GM21381 (cell line): ENCODE data around the gene DENND1A.

Source experiments
- ATAC-seq: cut with Tn5 transposase; IDR thresholded peaks from one replicate; pipeline ENCODE4 v1.9.1; 2021; ENCODE audit warnings: mild to moderate bottlenecking, moderate library complexity; ENCODE audit not compliant: unreplicated experiment

Gene DENND1A

DNA sequence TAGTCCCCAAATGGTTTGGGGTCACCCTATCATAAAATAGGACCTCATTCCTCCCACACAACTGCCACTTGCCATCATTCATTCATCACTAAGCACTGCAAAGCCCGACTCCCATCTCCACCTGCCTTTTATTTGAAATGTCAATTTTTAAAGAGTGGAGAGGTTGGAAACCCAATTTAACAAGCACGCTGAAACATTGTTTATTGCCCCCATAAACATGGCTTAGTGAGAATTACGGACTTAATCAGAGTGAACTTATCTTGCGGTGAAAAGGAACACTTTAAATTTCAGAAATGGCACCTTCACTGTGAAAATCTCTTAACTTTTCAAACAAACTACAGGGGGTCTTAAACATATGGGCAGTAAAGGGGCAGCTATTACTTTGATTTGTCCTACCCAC is 332.9 kb downstream of the DENND1A start:
- ATAC-seq, result no peak

DNA sequence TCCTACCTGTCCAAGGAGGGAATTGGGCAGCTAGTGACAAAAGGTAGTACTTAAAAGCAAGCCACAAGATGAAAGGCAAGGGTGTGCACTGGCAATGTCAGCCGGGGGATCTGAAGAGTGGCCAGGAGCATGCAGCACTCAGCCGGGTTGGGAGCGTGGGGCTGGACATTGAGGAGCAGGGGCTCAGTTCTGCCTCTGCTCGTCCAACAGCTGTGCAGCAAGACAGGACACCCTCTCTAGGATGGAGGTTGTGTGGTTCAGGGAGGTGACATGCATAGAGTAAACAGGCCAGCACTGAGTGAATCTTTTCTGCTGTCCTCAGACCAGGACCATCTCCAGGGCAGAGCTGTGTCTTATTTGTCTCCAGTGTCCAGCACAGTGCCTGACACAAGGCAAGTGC is 338.6 kb downstream of the DENND1A start:
- ATAC-seq, result no peak

DNA sequence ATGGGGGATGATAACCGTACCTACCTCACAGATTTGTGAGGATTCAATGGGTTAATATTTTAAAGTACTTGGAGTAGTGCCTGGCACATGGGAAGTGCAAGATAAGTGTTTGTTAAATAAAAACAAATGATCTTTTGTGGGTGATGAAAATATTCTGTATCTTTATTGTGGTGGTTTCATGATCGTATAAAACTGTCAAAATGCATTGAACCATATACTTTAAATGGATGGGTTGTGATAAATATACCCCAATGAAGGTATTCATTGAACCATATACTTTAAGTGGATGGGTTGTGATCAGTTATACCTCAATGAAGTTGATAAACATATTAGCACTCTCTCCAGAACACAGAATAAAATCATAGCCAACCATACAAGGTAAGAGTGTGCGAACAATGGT is 339.4 kb downstream of the DENND1A start:
- ATAC-seq, result no peak

DNA sequence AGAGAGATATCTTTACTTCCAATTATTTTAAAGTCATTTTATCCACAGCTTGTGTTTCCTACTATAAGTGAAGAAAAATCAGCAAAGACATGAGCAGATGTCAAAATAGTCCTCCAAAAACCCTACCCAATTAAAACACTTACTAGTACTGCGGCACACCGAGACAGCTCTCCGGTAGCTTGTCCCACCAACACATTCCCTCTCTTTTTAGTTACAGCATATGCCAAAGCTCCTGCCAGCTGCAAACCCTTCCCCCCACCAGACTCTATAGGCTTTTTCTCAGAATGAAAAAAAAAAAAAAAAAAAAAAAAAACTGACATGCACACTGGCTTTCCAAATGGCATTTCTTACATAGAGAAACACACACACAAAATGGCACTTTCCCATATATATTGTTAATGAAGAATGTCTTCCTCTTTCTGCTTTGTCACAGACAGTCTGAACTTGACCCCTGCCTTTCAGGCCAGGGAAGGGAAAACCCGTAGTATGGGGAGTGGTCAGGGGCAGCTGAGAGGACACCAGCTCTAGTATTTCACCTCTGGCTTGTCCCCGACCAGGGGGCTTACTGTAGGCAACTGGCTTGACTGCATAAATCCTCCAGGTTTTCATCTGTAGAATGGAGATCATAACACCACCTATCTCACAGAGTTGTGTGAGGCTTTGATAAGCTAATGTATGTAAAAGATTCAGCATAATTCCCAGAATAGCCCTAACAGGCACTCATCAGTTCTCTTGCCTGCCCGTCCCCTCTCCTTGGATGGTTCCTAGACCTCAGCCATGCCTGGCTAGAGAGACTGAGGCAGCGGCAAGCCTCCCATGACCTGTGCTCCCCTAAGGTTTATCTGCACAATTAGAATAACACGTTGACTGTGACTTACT is 340.3 kb downstream of the DENND1A start:
- no peak for ATAC-seq

DNA sequence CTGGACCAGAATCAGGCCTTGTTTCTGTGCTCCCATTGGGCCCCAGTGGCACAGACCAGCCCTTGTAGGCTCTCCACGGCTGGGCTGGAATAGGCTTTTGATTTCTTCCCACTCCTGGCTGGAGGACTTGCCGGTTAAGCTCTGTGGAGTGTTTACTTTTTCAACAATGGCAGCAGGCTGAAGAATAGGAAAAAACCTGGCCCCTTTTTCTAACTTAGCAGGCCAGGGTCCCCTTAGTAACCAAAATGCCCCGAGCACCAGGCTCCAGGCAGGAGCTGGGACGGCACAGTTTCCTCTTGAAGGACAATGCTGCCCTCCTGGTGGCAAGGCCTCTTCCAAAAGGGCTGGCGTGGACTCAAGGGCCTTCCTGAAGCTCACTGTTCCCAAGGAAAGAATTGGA is 343.7 kb downstream of the DENND1A start:
- ATAC-seq, result no peak

DNA sequence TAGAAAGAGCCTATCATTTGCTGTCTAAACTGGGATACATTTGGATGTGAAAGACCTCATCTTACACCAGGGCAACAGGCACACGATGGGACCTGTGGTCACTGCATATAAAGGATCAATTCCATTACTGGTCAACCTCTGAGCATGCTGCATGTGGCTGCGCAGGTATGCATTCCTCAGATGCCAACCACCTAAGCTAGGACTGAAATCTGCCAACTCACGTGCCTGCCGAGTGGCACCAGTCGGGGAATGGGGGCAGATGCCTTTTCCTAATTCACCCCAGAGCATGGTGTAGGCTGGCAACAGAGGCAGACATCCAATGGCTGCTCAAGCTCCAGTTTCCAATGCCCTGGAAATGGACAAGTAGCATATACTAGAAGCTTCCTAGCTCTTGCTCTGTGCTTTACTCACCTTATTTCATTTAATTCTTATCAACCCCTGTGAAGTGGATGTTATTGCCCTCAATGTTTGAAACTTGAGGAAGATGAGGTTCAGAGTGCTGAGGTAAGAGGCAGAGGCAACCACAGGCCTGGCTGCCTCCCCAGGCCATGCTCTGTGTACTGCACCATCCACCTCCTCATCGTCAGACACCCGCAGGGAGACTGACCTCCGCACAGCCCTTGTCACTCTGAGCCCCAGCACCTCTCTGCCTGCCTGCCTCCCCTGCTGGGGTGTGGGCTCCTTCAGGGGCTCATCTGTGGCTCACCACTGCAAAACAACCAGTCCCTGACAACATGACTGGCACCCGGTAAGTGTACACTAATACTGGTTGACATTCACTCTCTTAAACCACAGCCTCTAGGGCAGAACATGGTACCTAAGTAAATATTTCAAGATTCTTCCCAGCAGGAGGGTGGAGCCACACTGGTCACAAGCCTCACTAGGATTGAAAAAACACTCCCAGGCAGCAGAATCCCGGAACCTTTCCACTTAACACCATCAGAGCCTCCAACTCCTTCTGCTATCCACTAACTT is 345.4 kb downstream of the DENND1A start:
- ATAC-seq, result no peak

DNA sequence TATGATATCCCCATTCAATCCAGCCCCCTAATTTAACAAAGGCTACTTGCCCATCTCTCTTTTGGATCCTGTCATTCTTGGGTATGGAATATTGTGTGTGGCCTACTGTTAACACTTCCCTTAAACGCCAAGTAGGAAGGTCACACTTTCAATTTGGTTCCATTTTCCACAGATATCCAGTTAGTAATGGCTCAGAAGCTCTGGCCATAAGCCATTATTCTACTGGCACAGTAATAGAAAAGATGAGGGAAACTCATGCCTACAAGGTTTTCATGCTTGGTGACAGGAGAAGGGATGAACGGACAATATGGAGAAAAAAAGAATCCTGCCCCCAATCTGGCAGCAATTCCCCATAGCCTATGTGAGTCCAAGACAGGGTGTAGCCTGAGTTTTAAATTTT is 346.3 kb downstream of the DENND1A start:
- no peak for ATAC-seq

DNA sequence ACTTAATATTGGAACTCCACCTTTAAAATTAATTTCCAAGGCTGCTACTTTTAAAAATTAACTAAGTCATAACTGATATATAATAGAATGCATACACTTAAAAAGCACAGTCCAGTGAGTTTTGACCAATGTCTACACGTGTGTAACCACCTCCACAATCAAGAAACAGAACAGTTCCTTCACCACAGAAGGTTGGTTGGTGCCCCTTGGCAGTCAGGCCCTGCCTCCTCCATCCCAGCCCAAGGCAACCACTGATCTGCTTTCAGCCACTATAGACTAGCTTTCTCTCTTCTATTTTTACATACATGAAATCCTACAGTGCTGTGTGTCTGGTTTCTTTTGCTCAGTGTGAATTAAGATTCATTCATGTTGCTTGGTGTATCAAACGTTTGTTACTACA is 358.7 kb downstream of the DENND1A start:
- no peak for ATAC-seq

DNA sequence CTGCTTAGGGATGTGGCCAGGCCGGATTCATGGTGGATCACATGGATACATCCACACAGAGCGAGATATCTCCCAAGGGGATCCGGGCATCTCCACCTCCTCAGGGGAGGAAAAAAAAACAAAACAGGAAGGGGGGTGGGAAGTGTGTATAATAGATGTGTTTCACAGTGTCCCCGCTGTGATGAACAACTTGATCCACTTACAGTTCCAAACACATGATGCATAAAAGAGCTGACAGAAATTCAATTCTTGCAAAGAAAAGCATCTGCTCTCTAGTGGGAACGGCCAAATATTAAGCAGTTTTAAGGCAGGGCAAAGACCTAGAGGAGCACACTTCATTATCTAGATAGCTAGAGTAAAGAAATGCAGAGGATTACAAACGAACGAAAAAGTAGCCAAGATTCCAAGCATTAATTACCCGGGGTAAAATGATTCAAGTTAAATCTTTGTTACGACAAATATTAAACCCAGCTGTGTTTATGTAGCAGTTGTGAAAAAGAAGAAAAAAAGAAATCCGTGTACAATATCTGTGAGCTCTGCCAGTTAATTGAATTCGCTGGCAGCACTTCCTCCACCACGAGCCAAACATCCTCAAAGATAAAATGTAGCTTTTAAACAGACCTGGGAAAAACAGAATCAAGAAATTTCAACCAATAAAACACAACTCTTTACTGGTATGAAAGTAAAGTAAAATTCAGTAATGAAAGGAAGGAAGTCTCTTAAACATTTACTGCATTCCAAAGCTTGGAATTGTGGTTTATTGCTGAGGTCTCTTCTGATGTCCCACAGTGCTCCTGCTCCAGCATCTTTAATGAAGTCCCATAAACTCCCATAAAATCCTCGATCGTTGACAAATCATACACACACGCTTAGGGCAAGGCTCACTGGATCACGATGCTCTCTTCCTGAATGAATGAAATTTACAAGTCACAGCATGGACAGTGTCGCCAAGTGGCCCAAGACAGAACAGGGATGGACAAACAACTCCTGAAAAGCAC is 360.9 kb downstream of the DENND1A start:
- no peak for ATAC-seq

DNA sequence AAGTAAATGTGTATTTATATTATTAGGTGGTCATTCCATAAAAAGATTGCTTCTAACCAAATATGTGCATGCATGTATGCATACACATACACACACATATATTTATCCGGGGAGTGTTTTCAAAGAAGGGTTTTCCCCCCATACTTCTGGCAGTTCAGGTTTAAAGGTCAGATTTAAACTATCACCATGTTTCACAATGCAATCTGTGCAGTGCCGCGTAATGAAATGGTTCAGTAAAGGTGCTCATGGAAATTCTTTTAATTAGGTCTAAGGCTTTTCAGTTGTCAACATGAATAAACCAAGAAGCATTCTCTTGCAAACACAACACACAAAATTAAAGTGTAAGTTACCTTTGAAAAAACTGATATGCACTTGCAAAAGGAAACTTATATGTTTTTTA is 362.9 kb downstream of the DENND1A start:
- no peak for ATAC-seq

DNA sequence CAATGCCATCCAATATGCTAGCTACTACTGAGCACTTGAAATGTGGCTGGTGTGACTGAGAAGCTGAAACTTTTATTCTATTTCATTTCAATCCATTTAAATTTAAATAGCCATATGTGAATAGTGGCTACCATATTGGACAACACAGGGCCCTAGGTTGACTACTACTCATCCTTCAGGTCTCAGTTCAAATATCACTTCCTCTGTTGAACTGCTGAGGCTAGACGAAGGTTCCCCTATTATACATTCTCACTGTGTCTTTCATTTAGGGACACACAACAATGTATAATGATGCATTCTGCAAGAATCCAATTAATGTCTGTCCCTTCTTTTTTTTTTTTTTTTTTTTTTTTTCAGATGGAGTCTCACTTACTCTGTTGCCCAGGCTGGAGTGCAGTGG is 365.3 kb downstream of the DENND1A start:
- ATAC-seq, result no peak

DNA sequence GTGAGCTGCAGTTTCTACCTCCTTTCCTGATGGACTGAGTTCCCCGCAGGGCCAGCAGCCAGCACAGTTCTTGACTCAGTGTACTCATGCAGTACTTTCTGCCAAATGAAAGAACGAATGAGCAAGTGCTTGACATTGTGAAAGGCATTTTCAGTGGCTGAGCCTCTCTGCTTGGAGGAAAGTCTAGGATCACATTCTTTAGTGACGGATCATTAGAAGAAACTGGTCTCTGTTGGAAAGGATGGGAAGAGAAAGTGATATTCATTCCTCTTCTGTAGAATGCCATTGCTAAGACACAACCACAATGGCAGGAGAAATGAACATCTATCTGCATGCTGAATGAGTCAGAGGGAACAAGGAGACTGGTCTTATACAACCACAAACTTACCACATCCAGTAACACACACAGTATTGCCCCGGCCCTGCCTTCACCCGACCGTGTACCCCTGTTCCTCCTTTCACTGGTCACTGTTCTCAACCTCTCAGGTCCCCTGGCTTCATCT is 367.0 kb downstream of the DENND1A start:
- ATAC-seq, result peak; percentile 83

DNA sequence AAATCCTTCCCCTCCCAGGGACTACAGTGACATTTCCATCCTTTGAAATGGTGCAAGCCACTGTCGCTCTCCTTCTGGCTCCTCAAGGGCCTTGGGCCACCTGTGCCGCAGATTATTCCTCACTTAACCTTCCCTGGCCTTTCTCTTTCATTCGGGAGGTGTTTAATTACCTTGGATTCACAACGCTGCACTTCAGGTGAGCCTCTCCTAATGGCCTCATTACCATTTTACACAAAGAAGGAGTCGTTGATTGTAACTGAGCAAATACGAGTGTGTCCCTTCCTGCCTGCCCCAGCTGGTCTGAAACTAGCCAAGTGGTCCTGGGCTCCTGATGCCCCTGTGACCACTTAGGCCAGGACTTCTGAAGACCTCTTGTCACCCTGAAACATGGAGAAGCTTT is 368.9 kb downstream of the DENND1A start:
- ATAC-seq, result no peak

DNA sequence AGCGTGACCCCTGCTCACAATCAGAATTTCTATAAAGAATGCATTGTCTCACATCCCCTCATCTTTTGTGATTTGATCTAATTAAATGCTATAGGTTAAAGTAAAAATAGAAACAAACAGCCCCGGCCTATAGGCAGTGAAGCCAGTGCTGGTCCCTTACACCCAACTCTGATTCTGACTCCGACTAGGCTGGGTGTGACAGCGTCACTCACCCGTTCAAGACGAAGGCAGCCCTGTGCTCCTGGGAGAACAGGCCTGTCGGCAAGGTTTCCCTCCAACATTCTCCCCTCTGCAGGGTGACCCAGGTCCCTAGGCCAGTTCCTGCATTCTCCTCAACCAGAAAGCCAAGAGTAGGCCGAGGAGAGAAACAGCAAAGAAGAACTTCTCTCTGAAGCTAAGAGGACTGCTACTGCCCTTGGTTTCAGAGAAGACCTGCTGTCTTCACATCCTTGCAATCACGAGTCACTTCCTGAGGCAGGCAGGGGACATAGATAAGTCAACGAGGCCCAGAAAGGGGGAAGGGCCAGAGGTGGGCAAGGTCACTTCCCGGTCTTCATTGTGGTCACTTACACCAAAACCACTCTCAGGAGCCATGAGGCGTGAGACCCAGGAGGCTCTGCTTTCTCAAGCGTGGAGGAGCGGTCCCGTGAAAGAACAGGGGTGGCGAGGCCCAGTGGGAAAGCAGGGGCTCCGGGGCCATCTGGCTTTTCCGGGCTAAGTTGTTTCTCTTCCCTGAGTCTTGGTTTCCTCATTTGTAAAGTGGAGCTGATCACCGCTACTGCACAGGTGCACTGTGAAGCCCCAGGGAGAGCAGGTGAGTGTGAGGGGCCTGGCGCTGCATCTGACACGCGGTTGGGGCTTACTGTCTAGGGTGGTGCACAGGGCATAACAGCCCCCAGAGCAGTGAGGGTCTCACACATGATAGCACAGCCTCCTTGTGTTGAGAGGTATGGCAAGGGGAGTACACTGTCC is 373.2 kb downstream of the DENND1A start:
- ATAC-seq, result no peak

DNA sequence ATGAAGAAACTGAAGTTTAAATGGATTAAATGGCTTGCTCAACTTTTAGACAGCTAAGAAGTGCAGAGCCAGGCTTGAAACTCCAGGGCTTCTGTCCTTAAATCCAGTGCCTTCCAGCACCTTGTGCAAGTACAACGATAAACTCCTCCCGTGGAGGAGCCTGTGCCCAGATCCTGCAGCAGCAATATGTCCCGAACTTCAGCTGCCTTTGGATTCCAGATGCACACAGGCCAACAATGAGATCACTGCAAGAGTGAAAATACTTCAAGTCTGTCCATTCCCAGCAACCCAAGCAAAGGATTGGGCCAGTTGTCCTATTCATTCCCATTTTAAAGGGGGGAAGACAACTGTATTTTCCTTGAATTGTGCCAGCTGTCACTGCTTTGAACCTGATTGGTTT is 374.3 kb downstream of the DENND1A start:
- ATAC-seq, result no peak

DNA sequence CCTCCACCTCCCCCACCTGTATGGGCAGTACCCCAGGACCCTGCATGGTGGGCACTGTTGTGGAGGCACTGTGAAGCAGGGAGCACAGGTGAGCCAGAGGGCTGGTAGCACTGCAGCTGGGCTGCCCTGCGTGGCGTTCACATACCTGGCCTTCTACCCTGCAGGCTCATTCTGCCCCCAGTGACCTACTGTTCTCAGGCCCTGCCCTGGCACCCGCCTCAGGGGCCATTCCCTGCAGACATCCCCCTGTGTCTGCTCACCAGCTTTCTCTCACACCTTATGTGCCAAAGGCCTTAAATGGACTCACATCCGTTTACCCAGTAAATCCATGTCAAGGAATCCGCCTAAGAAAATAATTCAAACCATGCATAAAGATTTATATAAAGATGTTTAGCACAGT is 377.4 kb downstream of the DENND1A start:
- no peak for ATAC-seq

DNA sequence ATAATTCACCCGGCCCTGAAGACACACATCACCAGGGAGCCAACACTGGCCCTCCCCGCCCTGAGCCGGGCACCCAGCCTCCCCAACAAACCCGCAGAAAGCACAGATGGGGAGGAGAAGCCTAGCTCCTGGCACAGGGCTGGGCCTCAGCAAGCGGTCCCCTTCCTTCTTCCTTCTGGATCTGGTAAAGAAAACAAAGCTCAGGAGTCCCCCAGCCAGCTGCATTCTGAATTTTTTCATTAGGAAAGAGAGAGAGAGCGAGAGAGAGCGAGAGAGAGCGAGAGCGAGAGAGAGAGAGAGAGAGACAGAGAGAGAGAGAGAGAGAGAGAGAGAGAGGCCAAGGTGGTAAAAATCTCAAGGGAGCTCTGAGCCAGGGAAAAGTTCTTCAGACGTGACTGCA is 378.2 kb downstream of the DENND1A start:
- ATAC-seq, result no peak

DNA sequence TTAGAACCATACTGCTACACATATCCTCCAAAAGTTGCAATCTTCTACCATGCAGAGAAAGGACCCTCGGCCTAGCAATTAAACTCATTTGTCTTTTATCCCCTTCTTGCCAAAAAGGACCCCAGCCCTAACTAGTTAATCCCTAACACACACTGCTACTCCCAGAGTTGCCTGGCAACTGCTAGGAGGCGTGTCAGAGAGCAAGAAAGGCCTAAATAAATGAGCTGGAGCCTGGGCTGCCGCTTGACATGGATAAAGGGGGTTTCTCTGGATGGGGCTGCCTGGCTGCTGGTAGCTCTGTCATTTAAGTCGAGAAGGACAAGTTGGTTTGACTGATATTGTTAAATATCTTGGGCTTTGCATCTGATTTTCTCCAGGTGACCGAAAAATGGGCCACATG is 379.1 kb downstream of the DENND1A start:
- no peak for ATAC-seq

DNA sequence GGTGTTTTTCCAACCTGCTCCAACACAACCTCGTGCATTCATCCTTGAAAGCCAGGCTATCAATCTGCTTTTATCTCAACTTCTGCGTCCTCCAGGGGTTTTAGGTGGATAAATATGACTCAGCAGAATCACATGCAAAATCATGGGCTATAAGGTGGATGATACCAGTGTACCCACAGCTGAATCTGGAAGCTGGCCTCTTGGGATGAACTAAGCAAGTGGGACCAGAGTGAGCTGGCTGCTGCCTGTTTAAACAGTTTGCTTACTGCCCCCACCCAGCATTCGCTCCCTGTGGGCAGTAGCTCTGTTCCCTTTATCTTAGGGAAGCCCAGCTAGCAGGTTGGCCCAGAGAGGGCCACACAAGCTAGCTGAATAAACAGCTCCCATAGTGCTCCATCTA is 379.9 kb downstream of the DENND1A start:
- ATAC-seq, result no peak
